CD4-positive, alpha-beta T cell (primary cell): Measurements from ENCODE around the gene FNIP1. TPM values are rescaled to one million over a fixed set of nuclear protein-coding genes. Genes with fewer than 3 reads are reported as not detected.

Source experiments
- ATAC-seq: fragments of 200-7000 bp; cut with Tn5 transposase; one replicate; pipeline ENCODE4 v1.10.0; 2022; ENCODE audit warnings: mild to moderate bottlenecking; ENCODE audit not compliant: poor library complexity
- CTCF ChIA-PET: fragments of 350-600 bp; sonication (Branson Sonifier 250); formaldehyde crosslinking; loops from one replicate; lab custom pipeline; 2021; ENCODE audit warnings: antibody characterized with exemption, inconsistent platforms; lab: Charles Lee
- POLR2A ChIA-PET: fragments of 350-600 bp; sonication (Branson Sonifier 250); formaldehyde crosslinking; loops from one replicate; lab custom pipeline; 2021; ENCODE audit warnings: antibody characterized with exemption, inconsistent platforms; lab: Charles Lee
- DNase-seq, 14 experiments: peaks; one replicate each; pipeline ENCODE4 v3.0.0-alpha.2; 2013 to 2020; ENCODE audit warnings: mixed read lengths in 2 of 14
- H3K27ac ChIP-seq, 2 donors: one replicate each; pipeline versions ENCODE4 v1.5.1 to v1.7.0; 2013; ENCODE audit warnings: low read length in 2 of 2, low read depth in 1 of 2, mild to moderate bottlenecking in 1 of 2
- H3K27me3 ChIP-seq, 2 experiments: 1 replicate in 1 of 2; 2 replicates in 1 of 2; pipeline versions ENCODE4 v1.6.1 to v1.7.0; 2013; ENCODE audit warnings: low read length in 2 of 2, control low read depth in 1 of 2, mild to moderate bottlenecking in 1 of 2, moderate library complexity in 1 of 2; ENCODE audit not compliant: insufficient read depth in 2 of 2, control insufficient read depth in 1 of 2
- H3K36me3 ChIP-seq: one replicate; pipeline ENCODE4 v1.6.1; 2013; ENCODE audit warnings: low read length, control low read depth; ENCODE audit not compliant: insufficient read depth
- H3K4me1 ChIP-seq: one replicate; pipeline ENCODE4 v1.6.1; 2013; ENCODE audit warnings: low read length, control low read depth; ENCODE audit not compliant: insufficient read depth
- H3K4me3 ChIP-seq: one replicate; pipeline ENCODE4 v1.5.1; 2013; ENCODE audit warnings: mild to moderate bottlenecking, low read length, moderate library complexity
- H3K9me3 ChIP-seq, 2 experiments: 1 replicate in 1 of 2; 2 replicates in 1 of 2; pipeline versions ENCODE4 v1.6.1 to v1.7.0; 2013; ENCODE audit warnings: low read length in 2 of 2, mild to moderate bottlenecking in 2 of 2, control low read depth in 1 of 2, moderate library complexity in 1 of 2; ENCODE audit not compliant: control insufficient read depth in 1 of 2, insufficient read depth in 1 of 2
- H3K27ac Mint-ChIP-seq: one replicate; pipeline ENCODE4 v1.8.0; 2020; ENCODE audit warnings: mixed read lengths
- H3K27me3 Mint-ChIP-seq: one replicate; pipeline ENCODE4 v1.8.0; 2021; ENCODE audit warnings: mixed read lengths
- H3K36me3 Mint-ChIP-seq: one replicate; pipeline ENCODE4 v1.8.0; 2021; ENCODE audit warnings: low read depth, mixed read lengths
- H3K4me1 Mint-ChIP-seq: one replicate; pipeline ENCODE4 v1.8.0; 2021; ENCODE audit warnings: low read depth, mixed read lengths
- H3K4me3 Mint-ChIP-seq: one replicate; pipeline ENCODE4 v1.8.0; 2020; ENCODE audit warnings: mild to moderate bottlenecking, mixed read lengths
- H3K9me3 Mint-ChIP-seq: one replicate; pipeline ENCODE4 v1.8.0; 2020; ENCODE audit warnings: mixed read lengths
- CTCF ChIP-seq: fragments of 200-600 bp; IDR thresholded peaks from one replicate; pipeline ENCODE4 v1.8.0; 2022; ENCODE audit warnings: antibody characterized with exemption, mild to moderate bottlenecking
- intact Hi-C, 2 experiments: fragments of 100-400 bp; cut with DNase I in 1 of 2; cut with micrococcal nuclease in 1 of 2; formaldehyde crosslinking; loops; one replicate each; pipeline versions ENCODE4 v1.15.1 to v1.9.0; 2023 to 2025; cut with DNase I, micrococcal nuclease
- total RNA-seq, 174 experiments: library from RNA in 2 of 174; stranded (reverse) in 2 of 174; gene quantifications; one replicate each; pipeline ENCODE4 v1.2.3 and lab custom pipeline; 2021 to 2026

Gene FNIP1
- total RNA-seq, 2 experiments from 2014 or later, result 34.5 to 34.7 TPM

- ATAC-seq, result no peak
- Mint-ChIP-seq H3K4me3 (no peak overlapping the region), H3K36me3 (peaks cover 22% of the 10 kb centered on the region), H3K4me1 (peaks cover 73% of the 10 kb centered on the region), H3K27ac (peak overlapping the region; percentile 10), H3K27me3 (no peaks in the 10 kb centered on the region), H3K9me3 (no peaks in the 10 kb centered on the region)
- no peak overlapping the region for H3K4me3 ChIP-seq
- CTCF ChIA-PET, result interaction anchor here (1.4 kb wide), 1 partner anchor 12 kb away, joined by 3 read pairs; no protein-coding TSS in a partner anchor
- peaks cover 7% of the 10 kb centered on the region for H3K36me3 ChIP-seq
- POLR2A ChIA-PET, result no interaction called here
- no peak overlapping the region for H3K27ac ChIP-seq
- H3K27me3 ChIP-seq, result no peaks in the 10 kb centered on the region
- intact Hi-C loops, result no loop called here
- H3K4me1 ChIP-seq, result peaks cover 18% of the 10 kb centered on the region
- no peak for DNase-seq
- H3K9me3 ChIP-seq, result no peaks in the 10 kb centered on the region
- TF ChIP-seq CTCF, result no peak
Measured at GRCh38 chr5:131607903-131608540, 188.8 kb downstream of the FNIP1 start.

- Histone ChIP-seq H3K4me3 (no peak overlapping the region), H3K27ac (no peak overlapping the region), H3K36me3 (peaks cover 13% of the 10 kb centered on the region), H3K4me1 (peaks cover 18% of the 10 kb centered on the region), H3K27me3 (no peaks in the 10 kb centered on the region), H3K9me3 (no peaks in the 10 kb centered on the region)
- POLR2A ChIA-PET, result no interaction called here
- CTCF ChIA-PET, result no interaction called here
- ATAC-seq (no peak), DNase-seq (no peak)
- intact Hi-C loops, result no loop called here
- no peaks in the 10 kb centered on the region for H3K9me3 Mint-ChIP-seq
- no peak for TF ChIP-seq CTCF
- peak overlapping the region; percentile 10 for H3K27ac Mint-ChIP-seq
- H3K27me3 Mint-ChIP-seq, result no peaks in the 10 kb centered on the region
- H3K4me3 Mint-ChIP-seq, result no peak overlapping the region
- peaks cover 67% of the 10 kb centered on the region for H3K4me1 Mint-ChIP-seq
- H3K36me3 Mint-ChIP-seq, result peaks cover 24% of the 10 kb centered on the region
Measured at GRCh38 chr5:131607418-131607817, 189.4 kb downstream of the FNIP1 start.

DNA sequence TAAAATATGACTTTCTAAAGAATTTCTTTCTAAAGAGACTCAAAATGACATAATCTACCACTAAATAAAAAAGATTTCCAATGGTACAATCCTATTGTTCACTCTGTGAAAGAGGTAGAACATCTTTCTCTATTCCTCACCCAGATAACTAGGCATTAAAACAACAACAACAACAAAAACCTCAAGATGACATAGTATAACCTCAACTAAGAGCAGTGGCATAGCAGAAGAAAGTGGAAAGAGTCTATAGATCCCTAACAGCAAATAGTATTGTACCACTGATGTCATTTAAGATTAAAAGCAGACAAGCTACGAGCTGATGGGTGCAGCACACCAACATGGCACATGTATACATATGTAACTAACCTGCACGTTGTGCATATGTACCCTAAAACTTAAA, 191.7 kb downstream of the FNIP1 start:
- ChIA-PET CTCF (interaction anchor here (1.5 to 1.6 kb wide), 2 partner anchors 15 to 27 kb away, joined by 3 to 4 read pairs; no protein-coding TSS in a partner anchor), POLR2A (no interaction called here)
- H3K4me3 ChIP-seq, result no peak overlapping the region
- no peak overlapping the region for H3K27ac ChIP-seq
- H3K9me3 Mint-ChIP-seq, result no peaks in the 10 kb centered on the region
- H3K4me1 ChIP-seq, result peaks cover 18% of the 10 kb centered on the region
- ATAC-seq (no peak), DNase-seq (no peak)
- no peaks in the 10 kb centered on the region for H3K27me3 ChIP-seq
- intact Hi-C loops, result no loop called here
- no peak for TF ChIP-seq CTCF
- peaks cover 42% of the 10 kb centered on the region for H3K36me3 Mint-ChIP-seq
- peaks cover 18% of the 10 kb centered on the region for H3K36me3 ChIP-seq
- no peaks in the 10 kb centered on the region for H3K27me3 Mint-ChIP-seq
- H3K4me1 Mint-ChIP-seq, result peaks cover 59% of the 10 kb centered on the region
- no peak overlapping the region for H3K4me3 Mint-ChIP-seq
- no peaks in the 10 kb centered on the region for H3K9me3 ChIP-seq
- peak overlapping the region; percentile 13 for H3K27ac Mint-ChIP-seq
